Measurements from ENCODE around the gene SLC44A4. TPM values are rescaled to one million over a fixed set of nuclear protein-coding genes. Genes with fewer than 3 reads are reported as not detected.
"Not testable (repeated sequence)": the region's sequence is repeated elsewhere in the genome, so short reads cannot be mapped to it uniquely, and the experiment has no call there.

SLC44A4 gene
- total RNA-seq, 1 donor from 2014 or later: 0.32 TPM

- Histone ChIP-seq H3K79me2 (ENCODE audit: low read depth) (peaks cover 23% of the 10 kb centered on the region), H3K27ac (peak overlapping the region; percentile 13), H3K9me3 (ENCODE audit: low read depth) (no peaks in the 10 kb centered on the region), H3K36me3 (peaks cover 20% of the 10 kb centered on the region), H3K4me3 (no peak overlapping the region), H3K27me3 (no peaks in the 10 kb centered on the region), H3F3A (ENCODE audit: low read depth) (peaks cover 59% of the 10 kb centered on the region), H3K4me1 (peaks cover 14% of the 10 kb centered on the region), H2AFZ (replicated peaks) (no peak overlapping the region), H4K20me1 (ENCODE audit: low read depth) (peaks cover 30% of the 10 kb centered on the region), H3K9ac (no peak overlapping the region), H3K4me2 (no peak overlapping the region)
- Mint-ChIP-seq H3K4me3 (no peak overlapping the region), H3K9me3 (no peaks in the 10 kb centered on the region), H3K27ac (no peak overlapping the region), H3K27me3 (ENCODE audit: insufficient read depth, low read depth) (peaks cover 15% of the 10 kb centered on the region), H3K36me3 (peaks cover 23% of the 10 kb centered on the region), H3K4me1 (peaks cover 13% of the 10 kb centered on the region)
- TF ChIP-seq, protein P1, sequence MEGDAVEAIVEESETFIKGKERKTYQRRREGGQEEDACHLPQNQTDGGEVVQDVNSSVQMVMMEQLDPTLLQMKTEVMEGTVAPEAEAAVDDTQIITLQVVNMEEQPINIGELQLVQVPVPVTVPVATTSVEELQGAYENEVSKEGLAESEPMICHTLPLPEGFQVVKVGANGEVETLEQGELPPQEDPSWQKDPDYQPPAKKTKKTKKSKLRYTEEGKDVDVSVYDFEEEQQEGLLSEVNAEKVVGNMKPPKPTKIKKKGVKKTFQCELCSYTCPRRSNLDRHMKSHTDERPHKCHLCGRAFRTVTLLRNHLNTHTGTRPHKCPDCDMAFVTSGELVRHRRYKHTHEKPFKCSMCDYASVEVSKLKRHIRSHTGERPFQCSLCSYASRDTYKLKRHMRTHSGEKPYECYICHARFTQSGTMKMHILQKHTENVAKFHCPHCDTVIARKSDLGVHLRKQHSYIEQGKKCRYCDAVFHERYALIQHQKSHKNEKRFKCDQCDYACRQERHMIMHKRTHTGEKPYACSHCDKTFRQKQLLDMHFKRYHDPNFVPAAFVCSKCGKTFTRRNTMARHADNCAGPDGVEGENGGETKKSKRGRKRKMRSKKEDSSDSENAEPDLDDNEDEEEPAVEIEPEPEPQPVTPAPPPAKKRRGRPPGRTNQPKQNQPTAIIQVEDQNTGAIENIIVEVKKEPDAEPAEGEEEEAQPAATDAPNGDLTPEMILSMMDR (IDR thresholded peaks at IDR 0.05): no peak
- TF ChIP-seq EZH2phosphoT487 (IDR thresholded peaks at IDR 0.05): no peak
- no peak for TF ChIP-seq EZH2 (IDR thresholded peaks at IDR 0.05)
- DNase-seq (ENCODE audit: low spot score): no peak
Observed at GRCh38 chr6:31842053-31842452, 36.7 kb downstream of the SLC44A4 start.

- not testable (repeated sequence) for DNase-seq (ENCODE audit: low spot score); H3K9ac ChIP-seq; H3K9me3 Mint-ChIP-seq; H3K27ac ChIP-seq; H2AFZ ChIP-seq (replicated peaks); H3K4me3 Mint-ChIP-seq; H3K4me3 ChIP-seq; H3K9me3 ChIP-seq (ENCODE audit: low read depth); H3K4me2 ChIP-seq; H3K27me3 ChIP-seq; H3K27ac Mint-ChIP-seq
- peaks cover 31% of the 10 kb centered on the region for H3K4me1 Mint-ChIP-seq
- Histone ChIP-seq H3K36me3 (peaks cover 27% of the 10 kb centered on the region), H3F3A (ENCODE audit: low read depth) (peaks cover 82% of the 10 kb centered on the region), H3K4me1 (peaks cover 26% of the 10 kb centered on the region), H3K79me2 (ENCODE audit: low read depth) (peaks cover 46% of the 10 kb centered on the region), H4K20me1 (ENCODE audit: low read depth) (peaks cover 46% of the 10 kb centered on the region)
- H3K36me3 Mint-ChIP-seq: peaks cover 39% of the 10 kb centered on the region
- H3K27me3 Mint-ChIP-seq (ENCODE audit: insufficient read depth, low read depth): peaks cover 19% of the 10 kb centered on the region
Observed at GRCh38 chr6:31839779-31840126, 39.0 kb downstream of the SLC44A4 start.

DNA sequence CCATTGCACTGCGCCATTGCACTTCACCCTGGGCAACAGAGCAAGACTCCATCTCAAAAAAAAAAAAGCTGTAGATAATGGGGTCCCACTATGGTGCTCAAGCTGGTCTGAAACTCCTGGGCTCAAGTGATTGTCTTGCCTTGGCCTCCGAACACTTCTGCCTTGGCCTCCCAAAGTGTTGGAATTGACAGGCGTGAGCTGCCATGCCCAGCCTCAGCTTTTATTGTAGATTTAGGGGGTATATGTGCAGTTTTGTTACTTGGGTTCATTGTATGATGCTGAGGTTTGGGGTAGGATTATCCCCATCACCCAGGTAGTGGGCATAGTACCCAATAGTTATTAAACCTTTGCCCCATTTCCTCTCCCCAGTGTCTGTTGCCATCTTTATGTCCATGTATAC, 39.8 kb downstream of the SLC44A4 start:
- Mint-ChIP-seq H3K27me3 (ENCODE audit: insufficient read depth, low read depth) (peaks cover 18% of the 10 kb centered on the region), H3K27ac (no peak overlapping the region), H3K9me3 (no peaks in the 10 kb centered on the region), H3K36me3 (peaks cover 38% of the 10 kb centered on the region), H3K4me1 (peaks cover 38% of the 10 kb centered on the region), H3K4me3 (peak overlapping the region; percentile 42)
- H2AFZ ChIP-seq (replicated peaks): no peak overlapping the region
- H3K4me1 ChIP-seq: peaks cover 26% of the 10 kb centered on the region
- no peaks in the 10 kb centered on the region for H3K27me3 ChIP-seq
- H3K79me2 ChIP-seq (ENCODE audit: low read depth): peaks cover 47% of the 10 kb centered on the region
- H3K4me2 ChIP-seq: no peak overlapping the region
- TF ChIP-seq EZH2 (IDR thresholded peaks at IDR 0.05) (no peak), EZH2phosphoT487 (IDR thresholded peaks at IDR 0.05) (no peak)
- TF ChIP-seq, protein P1 (IDR thresholded peaks at IDR 0.05): no peak
- H3K27ac ChIP-seq: no peak overlapping the region
- no peaks in the 10 kb centered on the region for H3K9me3 ChIP-seq (ENCODE audit: low read depth)
- peaks cover 46% of the 10 kb centered on the region for H4K20me1 ChIP-seq (ENCODE audit: low read depth)
- no peak overlapping the region for H3K9ac ChIP-seq
- peaks cover 89% of the 10 kb centered on the region for H3F3A ChIP-seq (ENCODE audit: low read depth)
- no peak overlapping the region for H3K4me3 ChIP-seq
- peaks cover 27% of the 10 kb centered on the region for H3K36me3 ChIP-seq
- DNase-seq (ENCODE audit: low spot score): no peak

GRCh38 chr6:31838114-31838553, 40.7 kb downstream of the SLC44A4 start:
- H2AFZ ChIP-seq (replicated peaks); H3K27ac Mint-ChIP-seq; H3K27ac ChIP-seq; H3K9me3 Mint-ChIP-seq; H3K4me3 Mint-ChIP-seq; H3K27me3 ChIP-seq; H3K9ac ChIP-seq; H3K9me3 ChIP-seq (ENCODE audit: low read depth); DNase-seq (ENCODE audit: low spot score): not testable (repeated sequence)
- peaks cover 88% of the 10 kb centered on the region for H3F3A ChIP-seq (ENCODE audit: low read depth)
- peak overlapping the region; percentile 92 for H3K4me2 ChIP-seq
- peak overlapping the region; percentile 89 for H3K4me3 ChIP-seq
- peaks cover 47% of the 10 kb centered on the region for H3K79me2 ChIP-seq (ENCODE audit: low read depth)
- Mint-ChIP-seq H3K36me3 (peaks cover 38% of the 10 kb centered on the region), H3K4me1 (peaks cover 38% of the 10 kb centered on the region), H3K27me3 (ENCODE audit: insufficient read depth, low read depth) (peaks cover 18% of the 10 kb centered on the region)
- H3K4me1 ChIP-seq: peaks cover 26% of the 10 kb centered on the region
- H3K36me3 ChIP-seq: peaks cover 27% of the 10 kb centered on the region
- peaks cover 46% of the 10 kb centered on the region for H4K20me1 ChIP-seq (ENCODE audit: low read depth)
